ENCODE measurements around the gene EIF4B.

EIF4B gene

GRCh38 chr12:53090554-53090953 is 84.3 kb downstream of the EIF4B start:
- no peak for TF ChIP-seq ZNF8 (CRISPR knock-in tag; IDR thresholded peaks at IDR 0.05)
- no peak for ATAC-seq

DNA sequence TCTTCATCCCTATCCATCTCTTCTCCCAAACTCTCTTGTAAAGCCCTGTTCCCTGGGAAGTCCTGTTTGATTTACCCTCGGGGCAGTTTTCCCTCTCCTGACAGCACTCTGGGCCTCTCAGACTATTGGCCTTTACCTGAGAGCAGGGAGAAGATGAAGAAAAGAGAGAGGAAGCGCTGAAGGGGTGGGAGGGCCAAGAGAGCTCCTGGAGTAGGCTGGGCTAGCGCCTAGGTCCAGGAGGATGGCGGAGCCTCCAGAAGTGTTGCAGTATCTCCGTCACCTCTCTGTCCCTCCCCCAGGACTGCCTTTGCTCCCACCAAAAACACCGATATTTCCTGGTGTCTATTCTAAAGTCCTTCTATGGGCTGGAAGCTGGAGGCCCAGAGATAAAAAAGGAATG is 85.5 kb downstream of the EIF4B start:
- ATAC-seq: no peak

More for the DNA sequence above, 85.5 kb downstream of the EIF4B start:
- TF ChIP-seq RARB (CRISPR knock-in tag; IDR thresholded peaks at IDR 0.05) (no peak), ZNF565 (CRISPR knock-in tag; conservative IDR thresholded peaks at IDR 0.05; ENCODE audit: low read depth) (no peak)
- TF ChIP-seq, protein P1, sequence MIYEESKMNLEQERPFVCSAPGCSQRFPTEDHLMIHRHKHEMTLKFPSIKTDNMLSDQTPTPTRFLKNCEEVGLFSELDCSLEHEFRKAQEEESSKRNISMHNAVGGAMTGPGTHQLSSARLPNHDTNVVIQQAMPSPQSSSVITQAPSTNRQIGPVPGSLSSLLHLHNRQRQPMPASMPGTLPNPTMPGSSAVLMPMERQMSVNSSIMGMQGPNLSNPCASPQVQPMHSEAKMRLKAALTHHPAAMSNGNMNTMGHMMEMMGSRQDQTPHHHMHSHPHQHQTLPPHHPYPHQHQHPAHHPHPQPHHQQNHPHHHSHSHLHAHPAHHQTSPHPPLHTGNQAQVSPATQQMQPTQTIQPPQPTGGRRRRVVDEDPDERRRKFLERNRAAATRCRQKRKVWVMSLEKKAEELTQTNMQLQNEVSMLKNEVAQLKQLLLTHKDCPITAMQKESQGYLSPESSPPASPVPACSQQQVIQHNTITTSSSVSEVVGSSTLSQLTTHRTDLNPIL (CRISPR knock-in tag; IDR thresholded peaks at IDR 0.05; ENCODE audit: low read depth): no peak

Measured in SK-N-SH treated with all-trans-retinoic acid at 6 μM for 48 hours (cell line).